ENCODE results near the gene CLIP1.

Gene CLIP1

DNA sequence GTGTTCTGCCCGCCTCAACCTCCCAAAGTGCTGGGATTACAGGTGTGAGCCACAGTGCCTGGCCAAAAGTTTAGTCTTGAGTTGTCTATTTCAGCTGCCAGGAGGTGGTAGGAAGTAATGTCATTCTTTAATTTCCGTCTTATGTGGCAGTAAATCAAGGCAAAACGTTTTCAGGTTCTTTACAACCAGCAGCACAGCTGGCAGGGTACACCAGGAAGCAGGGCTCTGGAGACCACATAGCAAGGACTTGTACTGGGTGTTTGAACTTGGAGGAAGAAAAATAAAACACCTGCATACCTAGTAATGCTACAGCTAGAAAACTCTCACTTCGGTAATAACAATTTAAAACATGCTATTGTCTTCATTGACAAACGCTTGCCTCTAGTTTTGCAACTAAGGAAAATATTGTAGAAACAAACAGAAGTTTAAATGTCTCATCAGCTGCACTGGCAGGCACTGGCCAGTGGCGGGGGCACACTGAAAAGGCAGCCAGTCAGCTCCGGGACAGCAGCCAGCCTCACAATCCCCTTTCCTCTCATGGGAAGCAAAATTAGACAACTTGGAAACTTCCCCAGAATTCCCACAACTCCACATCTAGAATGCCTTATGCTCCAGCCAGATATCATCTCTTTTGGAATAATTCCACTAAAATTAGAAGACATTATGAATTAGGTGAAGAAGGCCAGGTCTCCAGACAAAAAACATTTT, 72.2 kb downstream of the CLIP1 start:
- no peak overlapping the region for H3K27ac ChIP-seq (ENCODE audit: low read length)
- no peak overlapping the region for H3K4me3 ChIP-seq (ENCODE audit: low read length)
- H2AFZ ChIP-seq (ENCODE audit: low read depth, low read length): no peak overlapping the region
- H3K4me1 ChIP-seq (ENCODE audit: low read length): peaks cover 10% of the 10 kb centered on the region
- H3K27me3 ChIP-seq (ENCODE audit: low read depth, low read length): no peaks in the 10 kb centered on the region
- no peak overlapping the region for H3K4me2 ChIP-seq (ENCODE audit: low read length)
- no peaks in the 10 kb centered on the region for H3K79me2 ChIP-seq (ENCODE audit: low read length)
- H3K9ac ChIP-seq (ENCODE audit: low read length): no peak overlapping the region
- no peak for TF ChIP-seq EZH2phosphoT487 (IDR thresholded peaks at IDR 0.05; ENCODE audit: low read depth)
- TF ChIP-seq, protein P1, sequence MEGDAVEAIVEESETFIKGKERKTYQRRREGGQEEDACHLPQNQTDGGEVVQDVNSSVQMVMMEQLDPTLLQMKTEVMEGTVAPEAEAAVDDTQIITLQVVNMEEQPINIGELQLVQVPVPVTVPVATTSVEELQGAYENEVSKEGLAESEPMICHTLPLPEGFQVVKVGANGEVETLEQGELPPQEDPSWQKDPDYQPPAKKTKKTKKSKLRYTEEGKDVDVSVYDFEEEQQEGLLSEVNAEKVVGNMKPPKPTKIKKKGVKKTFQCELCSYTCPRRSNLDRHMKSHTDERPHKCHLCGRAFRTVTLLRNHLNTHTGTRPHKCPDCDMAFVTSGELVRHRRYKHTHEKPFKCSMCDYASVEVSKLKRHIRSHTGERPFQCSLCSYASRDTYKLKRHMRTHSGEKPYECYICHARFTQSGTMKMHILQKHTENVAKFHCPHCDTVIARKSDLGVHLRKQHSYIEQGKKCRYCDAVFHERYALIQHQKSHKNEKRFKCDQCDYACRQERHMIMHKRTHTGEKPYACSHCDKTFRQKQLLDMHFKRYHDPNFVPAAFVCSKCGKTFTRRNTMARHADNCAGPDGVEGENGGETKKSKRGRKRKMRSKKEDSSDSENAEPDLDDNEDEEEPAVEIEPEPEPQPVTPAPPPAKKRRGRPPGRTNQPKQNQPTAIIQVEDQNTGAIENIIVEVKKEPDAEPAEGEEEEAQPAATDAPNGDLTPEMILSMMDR (IDR thresholded peaks at IDR 0.05; ENCODE audit: low read depth, low read length): no peak
- no peaks in the 10 kb centered on the region for H4K20me1 ChIP-seq (ENCODE audit: insufficient read depth, low read length)
- H3K9me3 ChIP-seq (ENCODE audit: insufficient read depth, low read length): no peaks in the 10 kb centered on the region
- H3K36me3 ChIP-seq (replicated peaks; ENCODE audit: low read depth, low read length): no peaks in the 10 kb centered on the region

DNA sequence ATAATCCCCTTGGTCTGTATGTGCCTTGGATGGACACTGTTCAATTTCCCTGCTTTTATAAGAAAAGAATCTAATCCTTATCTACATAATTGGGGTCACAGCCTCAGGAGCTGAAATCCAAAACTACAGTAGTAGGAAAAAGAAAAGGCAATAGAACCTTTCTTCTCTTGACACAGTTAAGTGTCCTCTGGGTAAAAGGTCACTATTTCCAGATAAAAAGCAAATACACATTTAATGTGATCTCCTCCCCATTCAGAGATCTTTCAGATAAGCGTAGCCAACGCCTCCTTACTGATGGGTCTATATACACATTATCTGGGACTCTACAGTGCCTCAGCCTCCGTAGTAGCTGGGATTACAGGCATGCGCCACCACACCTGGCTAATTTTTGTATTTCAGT, 73.4 kb downstream of the CLIP1 start:
- Histone ChIP-seq H3K4me1 (ENCODE audit: low read length) (peaks cover 10% of the 10 kb centered on the region), H3K36me3 (replicated peaks; ENCODE audit: low read depth, low read length) (no peaks in the 10 kb centered on the region), H3K79me2 (ENCODE audit: low read length) (no peaks in the 10 kb centered on the region), H3K4me2 (ENCODE audit: low read length) (no peak overlapping the region), H3K27ac (ENCODE audit: low read length) (no peak overlapping the region), H3K27me3 (ENCODE audit: low read depth, low read length) (no peaks in the 10 kb centered on the region), H2AFZ (ENCODE audit: low read depth, low read length) (no peak overlapping the region), H3K9ac (ENCODE audit: low read length) (no peak overlapping the region), H3K9me3 (ENCODE audit: insufficient read depth, low read length) (no peaks in the 10 kb centered on the region), H4K20me1 (ENCODE audit: insufficient read depth, low read length) (no peaks in the 10 kb centered on the region), H3K4me3 (ENCODE audit: low read length) (no peak overlapping the region)
- TF ChIP-seq, protein P1 (IDR thresholded peaks at IDR 0.05; ENCODE audit: low read depth, low read length): no peak
- no peak for TF ChIP-seq EZH2phosphoT487 (IDR thresholded peaks at IDR 0.05; ENCODE audit: low read depth)

DNA sequence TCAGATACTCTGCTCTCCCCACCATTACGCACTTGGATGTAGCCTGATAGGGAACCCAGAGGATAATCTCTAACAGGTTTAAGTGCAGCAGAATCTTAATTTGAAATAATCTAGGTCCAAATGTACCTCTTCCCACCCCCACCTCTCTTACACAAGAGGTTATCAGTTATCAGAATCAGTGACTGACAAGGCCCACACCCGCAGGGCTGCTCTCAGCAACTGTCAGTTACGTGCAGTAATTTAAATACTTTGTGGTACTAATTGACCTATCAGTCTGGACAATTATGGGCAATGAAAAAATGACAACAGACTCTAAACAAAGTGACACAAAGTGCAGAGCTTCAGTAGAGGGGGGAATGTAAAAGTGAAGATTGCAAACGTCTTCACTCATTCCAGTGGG, 74.0 kb downstream of the CLIP1 start:
- H3K4me2 ChIP-seq (ENCODE audit: low read length): no peak overlapping the region
- no peaks in the 10 kb centered on the region for H3K9me3 ChIP-seq (ENCODE audit: insufficient read depth, low read length)
- H3K36me3 ChIP-seq (replicated peaks; ENCODE audit: low read depth, low read length): no peaks in the 10 kb centered on the region
- H3K9ac ChIP-seq (ENCODE audit: low read length): no peak overlapping the region
- no peaks in the 10 kb centered on the region for H3K79me2 ChIP-seq (ENCODE audit: low read length)
- H2AFZ ChIP-seq (ENCODE audit: low read depth, low read length): no peak overlapping the region
- H3K27me3 ChIP-seq (ENCODE audit: low read depth, low read length): no peaks in the 10 kb centered on the region
- H3K4me1 ChIP-seq (ENCODE audit: low read length): peaks cover 10% of the 10 kb centered on the region
- H4K20me1 ChIP-seq (ENCODE audit: insufficient read depth, low read length): no peaks in the 10 kb centered on the region
- TF ChIP-seq, protein P1 (IDR thresholded peaks at IDR 0.05; ENCODE audit: low read depth, low read length): no peak
- TF ChIP-seq EZH2phosphoT487 (IDR thresholded peaks at IDR 0.05; ENCODE audit: low read depth): no peak
- H3K4me3 ChIP-seq (ENCODE audit: low read length): no peak overlapping the region
- H3K27ac ChIP-seq (ENCODE audit: low read length): no peak overlapping the region

DNA sequence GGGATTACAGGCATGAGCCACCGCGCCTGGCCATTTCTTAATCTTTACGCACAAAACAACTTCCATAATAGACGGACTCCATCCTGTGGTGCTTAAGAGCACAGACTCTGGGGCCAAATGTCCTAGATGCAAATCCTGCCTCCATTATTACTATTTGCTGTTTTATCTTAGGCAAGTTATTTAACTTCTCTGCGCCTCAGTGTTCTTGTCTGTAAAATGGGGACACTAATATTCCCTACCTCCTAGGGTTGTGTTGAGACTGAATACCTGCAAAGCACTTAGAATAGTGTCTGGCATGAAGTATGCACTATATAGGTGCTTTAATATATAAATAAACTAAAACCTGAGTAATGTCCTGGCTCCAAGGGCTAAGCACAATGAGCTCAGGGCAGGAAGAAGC, 76.4 kb downstream of the CLIP1 start:
- no peak overlapping the region for H3K4me3 ChIP-seq (ENCODE audit: low read length)
- TF ChIP-seq, protein P1 (IDR thresholded peaks at IDR 0.05; ENCODE audit: low read depth, low read length): no peak
- TF ChIP-seq EZH2phosphoT487 (IDR thresholded peaks at IDR 0.05; ENCODE audit: low read depth): no peak
- H3K9me3 ChIP-seq (ENCODE audit: insufficient read depth, low read length): no peaks in the 10 kb centered on the region
- H3K36me3 ChIP-seq (replicated peaks; ENCODE audit: low read depth, low read length): no peaks in the 10 kb centered on the region
- no peak overlapping the region for H3K27ac ChIP-seq (ENCODE audit: low read length)
- H3K4me1 ChIP-seq (ENCODE audit: low read length): no peaks in the 10 kb centered on the region
- no peak overlapping the region for H3K9ac ChIP-seq (ENCODE audit: low read length)
- H4K20me1 ChIP-seq (ENCODE audit: insufficient read depth, low read length): no peaks in the 10 kb centered on the region
- H2AFZ ChIP-seq (ENCODE audit: low read depth, low read length): no peak overlapping the region
- H3K79me2 ChIP-seq (ENCODE audit: low read length): no peaks in the 10 kb centered on the region
- H3K27me3 ChIP-seq (ENCODE audit: low read depth, low read length): no peaks in the 10 kb centered on the region
- no peak overlapping the region for H3K4me2 ChIP-seq (ENCODE audit: low read length)
